Activated CD4-positive, alpha-beta memory T cell treated with anti-CD3 and anti-CD28 coated beads for 36 hours (primary cell): Measurements from ENCODE around the gene KLHL22. TPM values are rescaled to one million over a fixed set of nuclear protein-coding genes. Genes with fewer than 3 reads are reported as not detected.
A peak's percentile ranks its signal among the peaks of the same experiment; 100 is the strongest.
"Not testable (repeated sequence)": the region's sequence is repeated elsewhere in the genome, so short reads cannot be mapped to it uniquely, and the experiment has no call there.

Experiments
- CTCF ChIA-PET: fragments of 350-600 bp; sonication (Branson Sonifier 250); formaldehyde crosslinking; loops from one replicate; lab custom pipeline; 2021; ENCODE audit warnings: antibody characterized with exemption, inconsistent platforms; lab: Charles Lee
- POLR2A ChIA-PET: fragments of 350-600 bp; sonication (Branson Sonifier 250); formaldehyde crosslinking; loops from one replicate; lab custom pipeline; 2021; ENCODE audit warnings: antibody characterized with exemption; lab: Charles Lee
- DNase-seq: peaks from one replicate; pipeline ENCODE4 v3.0.0-alpha.2; 2020
- H3K27ac Mint-ChIP-seq: one replicate; pipeline ENCODE4 v1.8.0; 2021; ENCODE audit warnings: mixed read lengths
- H3K27me3 Mint-ChIP-seq: one replicate; pipeline ENCODE4 v1.8.0; 2021; ENCODE audit warnings: mixed read lengths
- H3K36me3 Mint-ChIP-seq: one replicate; pipeline ENCODE4 v1.8.0; 2021; ENCODE audit warnings: mixed read lengths
- H3K4me1 Mint-ChIP-seq: one replicate; pipeline ENCODE4 v1.8.0; 2021; ENCODE audit warnings: low read depth, mixed read lengths
- H3K4me3 Mint-ChIP-seq: one replicate; pipeline ENCODE4 v1.8.0; 2021; ENCODE audit warnings: mild to moderate bottlenecking, mixed read lengths
- H3K9me3 Mint-ChIP-seq: one replicate; pipeline ENCODE4 v1.8.0; 2021; ENCODE audit warnings: mixed read lengths
- intact Hi-C: fragments of 100-400 bp; cut with micrococcal nuclease; formaldehyde crosslinking; loops from one replicate; pipeline ENCODE4 v1.15.1; 2023
- total RNA-seq, 2 experiments: library from RNA; stranded (reverse); gene quantifications; one replicate each; pipeline ENCODE4 v1.2.3, GENCODE V29; 2021

Gene KLHL22
- total RNA-seq, 2 experiments from 2014 or later = 23.3 to 25.5 TPM

- intact Hi-C loops = no loop called here
- Mint-ChIP-seq H3K36me3 (peaks cover 6% of the 10 kb centered on the region), H3K27ac (no peak overlapping the region), H3K4me3 (no peak overlapping the region), H3K27me3 (no peaks in the 10 kb centered on the region), H3K9me3 (no peaks in the 10 kb centered on the region), H3K4me1 (peaks cover 29% of the 10 kb centered on the region)
- CTCF ChIA-PET = no interaction called here
- POLR2A ChIA-PET = no interaction called here
- no peak for DNase-seq
Measured at GRCh38 chr22:20479612-20480196, 15.9 kb downstream of the KLHL22 start.

- CTCF ChIA-PET, H3K36me3 Mint-ChIP-seq: not testable (repeated sequence)
Measured at GRCh38 chr22:20478059-20478458, 17.5 kb downstream of the KLHL22 start.

DNA sequence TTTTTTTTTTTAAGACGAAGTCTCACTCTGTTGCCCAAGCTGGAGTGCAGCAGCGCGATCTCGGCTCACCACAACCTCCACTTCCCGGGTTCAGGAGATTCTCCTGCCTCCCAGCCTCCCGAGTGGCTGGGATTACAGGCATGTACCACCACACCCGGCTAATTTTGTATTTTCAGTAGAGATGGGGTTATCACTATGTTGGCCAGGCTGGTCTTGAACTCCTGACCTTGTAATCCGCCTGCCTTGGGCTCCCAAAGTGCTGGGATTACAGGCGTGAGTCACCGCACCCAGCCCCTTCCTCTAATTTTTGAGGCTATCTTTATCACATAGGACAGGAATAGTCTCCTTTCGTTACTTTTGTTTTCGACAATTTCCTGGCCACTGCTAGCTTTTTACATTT is 20.0 kb downstream of the KLHL22 start:
- Mint-ChIP-seq H3K4me1 (peaks cover 39% of the 10 kb centered on the region), H3K27ac (peak overlapping the region; percentile 87), H3K4me3 (peak overlapping the region; percentile 56)
- DNase-seq, H3K9me3 Mint-ChIP-seq, POLR2A ChIA-PET, H3K36me3 Mint-ChIP-seq, H3K27me3 Mint-ChIP-seq: not testable (repeated sequence)
- intact Hi-C loops = loop anchor here (1.0 to 2.0 kb wide), 2 partner anchors 21 to 75 kb away; no protein-coding TSS in a partner anchor
- CTCF ChIA-PET = interaction anchor here (1.5 kb wide), 1 partner anchor 88 kb away, joined by 3 read pairs; no protein-coding TSS in a partner anchor

More at GRCh38 chr22:20478059-20478458, 17.5 kb downstream of the KLHL22 start:
- H3K9me3 Mint-ChIP-seq, H3K4me3 Mint-ChIP-seq, DNase-seq, H3K27me3 Mint-ChIP-seq, POLR2A ChIA-PET, H3K27ac Mint-ChIP-seq, intact Hi-C loops: not testable (repeated sequence)
- peaks cover 34% of the 10 kb centered on the region for H3K4me1 Mint-ChIP-seq

GRCh38 chr22:20475115-20475436 is 20.5 kb downstream of the KLHL22 start:
- Mint-ChIP-seq H3K27ac (peak overlapping the region; percentile 87), H3K4me3 (peak overlapping the region; percentile 56), H3K9me3 (no peaks in the 10 kb centered on the region), H3K36me3 (peaks cover 10% of the 10 kb centered on the region), H3K27me3 (no peaks in the 10 kb centered on the region), H3K4me1 (peaks cover 37% of the 10 kb centered on the region)
- no peak for DNase-seq
- ChIA-PET POLR2A (no interaction called here), CTCF (interaction anchor here (1.0 to 1.5 kb wide), 3 partner anchors 19 to 89 kb away, joined by 3 to 6 read pairs (median 3); no protein-coding TSS in a partner anchor)
- intact Hi-C loops = loop anchor here (1.0 to 2.0 kb wide), 2 partner anchors 21 to 76 kb away; no protein-coding TSS in a partner anchor

- peaks cover 17% of the 10 kb centered on the region for H3K36me3 Mint-ChIP-seq
- intact Hi-C loops = no loop called here
- peak overlapping the region; percentile 51 for H3K27ac Mint-ChIP-seq
- H3K9me3 Mint-ChIP-seq = no peaks in the 10 kb centered on the region
- CTCF ChIA-PET = interaction anchor here (0.6 to 1.4 kb wide), 4 partner anchors 11 to 195 kb away, joined by 3 to 4 read pairs (median 4); no protein-coding TSS in a partner anchor
- no peak overlapping the region for H3K4me3 Mint-ChIP-seq
- no peak for DNase-seq
- POLR2A ChIA-PET = interaction anchor here (2.0 kb wide), 1 partner anchor 9 kb away, joined by 5 read pairs; no protein-coding TSS in a partner anchor
- no peaks in the 10 kb centered on the region for H3K27me3 Mint-ChIP-seq
- peaks cover 41% of the 10 kb centered on the region for H3K4me1 Mint-ChIP-seq
Measured at GRCh38 chr22:20472629-20473442, 22.8 kb downstream of the KLHL22 start.

GRCh38 chr22:20471126-20471833 is 24.3 kb downstream of the KLHL22 start:
- ChIA-PET CTCF (no interaction called here), POLR2A (no interaction called here)
- DNase-seq = no peak
- Mint-ChIP-seq H3K9me3 (no peaks in the 10 kb centered on the region), H3K4me1 (peaks cover 47% of the 10 kb centered on the region), H3K36me3 (peaks cover 17% of the 10 kb centered on the region), H3K27ac (peak overlapping the region; percentile 34), H3K27me3 (no peaks in the 10 kb centered on the region), H3K4me3 (no peak overlapping the region)
- intact Hi-C loops = no loop called here

DNA sequence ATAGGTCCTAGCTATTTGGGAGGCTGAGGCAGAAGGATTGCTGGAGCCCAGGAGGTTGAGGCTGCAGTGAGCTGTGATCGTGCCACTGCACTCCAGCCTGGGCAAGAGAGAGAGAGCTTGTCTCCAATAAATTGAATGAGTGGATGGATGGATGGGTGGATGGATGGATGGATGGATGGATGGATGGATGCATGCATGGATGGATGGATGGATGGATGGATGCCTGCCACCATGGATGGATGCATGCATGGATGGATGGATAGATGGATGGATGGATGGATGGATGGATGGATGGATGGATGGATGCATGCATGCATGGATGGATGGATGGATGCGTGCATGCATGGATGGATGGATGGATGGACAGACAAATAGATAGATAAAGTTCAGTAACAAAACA is 25.1 kb downstream of the KLHL22 start:
- Mint-ChIP-seq H3K36me3 (peaks cover 17% of the 10 kb centered on the region), H3K4me1 (peaks cover 46% of the 10 kb centered on the region)
- intact Hi-C loops, H3K4me3 Mint-ChIP-seq, H3K27ac Mint-ChIP-seq, POLR2A ChIA-PET, H3K9me3 Mint-ChIP-seq, DNase-seq, H3K27me3 Mint-ChIP-seq: not testable (repeated sequence)
- CTCF ChIA-PET = interaction anchor here (0.7 to 1.7 kb wide), 2 partner anchors 14 to 28 kb away, joined by 3 to 10 read pairs; no protein-coding TSS in a partner anchor

GRCh38 chr22:20469110-20469868 is 26.3 kb downstream of the KLHL22 start:
- H3K27ac Mint-ChIP-seq = peak overlapping the region; percentile 57
- POLR2A ChIA-PET = interaction anchor here (1.1 kb wide), 1 partner anchor 25 kb away, joined by 3 read pairs; no protein-coding TSS in a partner anchor
- no peak for DNase-seq
- H3K4me1 Mint-ChIP-seq = peaks cover 47% of the 10 kb centered on the region
- peaks cover 21% of the 10 kb centered on the region for H3K36me3 Mint-ChIP-seq
- intact Hi-C loops = no loop called here
- no peak overlapping the region for H3K4me3 Mint-ChIP-seq
- CTCF ChIA-PET = interaction anchor here (1.6 to 1.7 kb wide), 2 partner anchors 13 kb away, joined by 10 to 12 read pairs; no protein-coding TSS in a partner anchor
- H3K27me3 Mint-ChIP-seq = no peaks in the 10 kb centered on the region
- H3K9me3 Mint-ChIP-seq = no peaks in the 10 kb centered on the region

DNA sequence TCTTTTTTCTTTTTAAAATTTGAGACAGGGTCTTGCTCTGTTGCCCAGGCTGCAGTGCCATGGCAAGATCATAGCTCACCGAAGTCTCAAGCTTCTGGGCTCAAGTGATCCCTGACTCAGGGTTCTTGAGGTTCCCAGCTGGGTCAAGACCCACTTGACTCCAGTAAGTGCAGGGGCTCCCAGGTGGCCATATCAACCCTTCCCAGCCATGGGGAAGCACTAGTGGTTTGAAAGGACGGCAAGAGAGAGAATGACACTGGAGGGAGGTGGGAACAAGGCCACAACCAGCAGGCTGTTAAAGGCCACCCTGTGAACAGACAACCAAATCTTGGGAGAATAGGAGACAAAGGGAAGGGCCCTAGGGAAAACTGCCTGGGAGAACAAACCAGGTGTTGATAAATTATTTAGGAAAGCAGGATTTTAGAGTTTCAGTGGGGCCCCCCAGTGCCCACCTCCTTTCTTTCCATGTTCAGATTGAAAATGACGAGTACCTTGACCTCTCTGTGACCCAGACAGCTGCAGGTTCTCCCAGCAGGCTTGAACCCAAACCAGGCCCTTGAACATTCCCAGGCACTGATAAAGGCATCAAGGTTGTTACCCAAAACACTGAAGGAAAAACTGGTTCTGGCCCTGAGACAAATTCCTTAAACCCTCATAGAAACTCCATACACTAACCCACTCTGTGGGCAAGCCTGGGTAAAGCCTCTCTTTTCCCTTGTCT is 28.8 kb downstream of the KLHL22 start:
- Mint-ChIP-seq H3K9me3 (no peaks in the 10 kb centered on the region), H3K27ac (peak overlapping the region; percentile 30), H3K36me3 (peaks cover 24% of the 10 kb centered on the region), H3K27me3 (no peaks in the 10 kb centered on the region), H3K4me3 (no peak overlapping the region), H3K4me1 (peaks cover 61% of the 10 kb centered on the region)
- no peak for DNase-seq
- CTCF ChIA-PET = no interaction called here
- POLR2A ChIA-PET = no interaction called here
- intact Hi-C loops = no loop called here

- CTCF ChIA-PET = interaction anchor here (3.0 to 3.9 kb wide), 2 partner anchors 10 to 48 kb away, joined by 12 to 24 read pairs; no protein-coding TSS in a partner anchor
- H3K4me1 Mint-ChIP-seq = peaks cover 61% of the 10 kb centered on the region
- no peaks in the 10 kb centered on the region for H3K27me3 Mint-ChIP-seq
- peak overlapping the region; percentile 7 for H3K4me3 Mint-ChIP-seq
- DNase-seq = peak; percentile 34
- POLR2A ChIA-PET = no interaction called here
- no peaks in the 10 kb centered on the region for H3K9me3 Mint-ChIP-seq
- intact Hi-C loops = loop anchor here (2.0 kb wide), 1 partner anchor 29 kb away; the partner anchor contains the start of gene KLHL22
- H3K27ac Mint-ChIP-seq = peak overlapping the region; percentile 85
- H3K36me3 Mint-ChIP-seq = peaks cover 19% of the 10 kb centered on the region
Measured at GRCh38 chr22:20465759-20466077, 29.9 kb downstream of the KLHL22 start.
